PFSK-1 (cell line): ENCODE measurements around the gene ZFP42.

Experiments
- FOXP2 ChIP-seq: optimal IDR thresholded peaks from 2 replicates; pipeline ENCODE3; 2011; ENCODE audit warnings: borderline replicate concordance, control low read depth, inconsistent platforms; ENCODE audit not compliant: insufficient read depth; ENCODE audit errors: extremely low read length, extremely low read depth
- POLR2AphosphoS5 ChIP-seq: IDR thresholded peaks from 2 replicates; pipeline ENCODE4 v1.6.1; 2012; ENCODE audit warnings: low read depth, mild to moderate bottlenecking, control low read depth, low read length, moderate library complexity
- REST ChIP-seq, 2 experiments: IDR thresholded peaks; 2 replicates each; pipeline versions ENCODE4 v1.6.1 to v1.8.0; 2011 to 2012; ENCODE audit warnings: low read depth in 2 of 2, low read length in 2 of 2, control low read depth in 1 of 2, inconsistent platforms in 1 of 2, mild to moderate bottlenecking in 1 of 2, moderate library complexity in 1 of 2; ENCODE audit not compliant: insufficient read depth in 1 of 2
- SIN3A ChIP-seq: IDR thresholded peaks from 2 replicates; pipeline ENCODE4 v1.6.1; 2012; ENCODE audit warnings: mild to moderate bottlenecking, low read length, moderate library complexity, borderline replicate concordance; ENCODE audit not compliant: insufficient read depth
- TAF1 ChIP-seq: IDR thresholded peaks from 2 replicates; pipeline ENCODE4 v1.6.1; 2012; ENCODE audit warnings: low read length, control low read depth, borderline replicate concordance; ENCODE audit not compliant: insufficient read depth

Gene ZFP42

GRCh38 chr4:187972135-187972534 is 23.4 kb upstream of the ZFP42 start:
- no peak for TF ChIP-seq FOXP2
- TF ChIP-seq POLR2AphosphoS5 = no peak
- TF ChIP-seq TAF1 = no peak
- no peak for TF ChIP-seq REST (IDR thresholded peaks at IDR 0.05; ENCODE audit: insufficient read depth in 1 of 2, low read depth in 2 of 2, low read length in 2 of 2)
- TF ChIP-seq SIN3A = no peak

DNA sequence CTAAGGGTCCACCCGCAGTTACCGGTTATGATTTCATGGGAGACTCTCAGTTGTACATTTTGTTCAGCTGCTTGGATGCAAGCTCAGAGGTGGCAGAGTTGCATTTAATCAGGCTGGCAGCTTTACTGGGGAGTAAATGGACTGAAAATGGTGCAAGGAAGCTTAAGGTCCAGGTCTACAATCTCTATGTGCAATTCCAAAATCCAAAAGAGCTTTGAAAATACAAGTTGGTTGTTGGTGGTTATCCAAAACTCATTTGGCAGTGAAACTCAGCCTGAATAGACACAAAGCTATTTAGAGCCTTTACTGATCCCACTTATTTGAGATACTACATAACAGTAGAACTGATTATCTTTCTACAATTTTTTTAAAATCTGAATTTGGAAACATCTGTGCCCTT is 11.8 kb upstream of the ZFP42 start:
- TF ChIP-seq TAF1 (no peak), FOXP2 (no peak)

- TF ChIP-seq POLR2AphosphoS5 = no peak
- no peak for TF ChIP-seq REST (IDR thresholded peaks at IDR 0.05; ENCODE audit: insufficient read depth in 1 of 2, low read depth in 2 of 2, low read length in 2 of 2)
- no peak for TF ChIP-seq FOXP2
- no peak for TF ChIP-seq SIN3A
- no peak for TF ChIP-seq TAF1
These were observed 2.6 kb upstream of the ZFP42 start for GRCh38 chr4:187992971-187993370.

GRCh38 chr4:187993827-187994226 is 1.7 kb upstream of the ZFP42 start:
- TF ChIP-seq FOXP2 (no peak), SIN3A (no peak)

GRCh38 chr4:187996502-187997177 is 1.1 kb downstream of the ZFP42 start:
- no peak for TF ChIP-seq FOXP2
- TF ChIP-seq SIN3A = no peak
- no peak for TF ChIP-seq POLR2AphosphoS5
- TF ChIP-seq TAF1 = no peak
- no peak for TF ChIP-seq REST (IDR thresholded peaks at IDR 0.05; ENCODE audit: insufficient read depth in 1 of 2, low read depth in 2 of 2, low read length in 2 of 2)

DNA sequence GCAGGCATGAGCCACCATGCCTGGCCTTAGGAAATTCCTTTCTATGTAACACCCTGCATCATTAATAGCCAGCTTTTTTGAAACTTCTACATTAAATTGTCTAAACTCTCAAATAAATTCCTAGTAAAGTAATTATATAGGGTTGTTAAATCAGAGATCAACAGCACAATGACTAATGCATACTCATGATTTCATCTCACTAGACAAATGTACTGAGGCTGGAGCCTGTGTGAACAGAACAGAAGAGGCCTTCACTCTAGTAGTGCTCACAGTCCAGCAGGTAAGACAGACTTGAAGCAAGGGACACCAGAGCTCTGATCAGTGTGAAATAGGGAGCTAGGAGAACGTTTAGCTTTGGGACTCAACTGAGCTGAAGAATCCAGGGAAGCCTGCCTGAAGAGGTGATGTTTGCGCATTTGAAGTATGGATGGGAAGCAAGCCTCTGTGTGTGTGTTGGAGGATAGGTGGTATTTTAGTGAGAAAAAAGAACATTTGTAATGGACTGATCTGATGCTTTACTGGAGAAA is 3.9 kb downstream of the ZFP42 start:
- TF ChIP-seq FOXP2 (no peak), SIN3A (no peak)
